LNCaP clone FGC (cell line): ENCODE measurements around the gene CGREF1.

ENCODE experiments used
- DNase-seq: peaks from one replicate; pipeline ENCODE4 v3.0.0-alpha.2; 2011; ENCODE audit warnings: low read depth
- H3K4me3 ChIP-seq: 2 replicates; pipeline ENCODE4 v1.5.1; 2011; ENCODE audit warnings: mild to moderate bottlenecking, low read depth, low read length, control low read depth
- TF ChIP-seq, protein P1 (sequence below): IDR thresholded peaks from 2 replicates; pipeline ENCODE4 v1.5.1; 2012; ENCODE audit warnings: mild to moderate bottlenecking; ENCODE audit not compliant: control insufficient read depth, insufficient read depth; ENCODE audit errors: extremely low read depth

CGREF1 gene

GRCh38 chr2:27109083-27109482 is 9.8 kb downstream of the CGREF1 start:
- TF ChIP-seq, protein P1, sequence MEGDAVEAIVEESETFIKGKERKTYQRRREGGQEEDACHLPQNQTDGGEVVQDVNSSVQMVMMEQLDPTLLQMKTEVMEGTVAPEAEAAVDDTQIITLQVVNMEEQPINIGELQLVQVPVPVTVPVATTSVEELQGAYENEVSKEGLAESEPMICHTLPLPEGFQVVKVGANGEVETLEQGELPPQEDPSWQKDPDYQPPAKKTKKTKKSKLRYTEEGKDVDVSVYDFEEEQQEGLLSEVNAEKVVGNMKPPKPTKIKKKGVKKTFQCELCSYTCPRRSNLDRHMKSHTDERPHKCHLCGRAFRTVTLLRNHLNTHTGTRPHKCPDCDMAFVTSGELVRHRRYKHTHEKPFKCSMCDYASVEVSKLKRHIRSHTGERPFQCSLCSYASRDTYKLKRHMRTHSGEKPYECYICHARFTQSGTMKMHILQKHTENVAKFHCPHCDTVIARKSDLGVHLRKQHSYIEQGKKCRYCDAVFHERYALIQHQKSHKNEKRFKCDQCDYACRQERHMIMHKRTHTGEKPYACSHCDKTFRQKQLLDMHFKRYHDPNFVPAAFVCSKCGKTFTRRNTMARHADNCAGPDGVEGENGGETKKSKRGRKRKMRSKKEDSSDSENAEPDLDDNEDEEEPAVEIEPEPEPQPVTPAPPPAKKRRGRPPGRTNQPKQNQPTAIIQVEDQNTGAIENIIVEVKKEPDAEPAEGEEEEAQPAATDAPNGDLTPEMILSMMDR, result no peak
- H3K4me3 ChIP-seq, result no peak overlapping the region
- no peak for DNase-seq

DNA sequence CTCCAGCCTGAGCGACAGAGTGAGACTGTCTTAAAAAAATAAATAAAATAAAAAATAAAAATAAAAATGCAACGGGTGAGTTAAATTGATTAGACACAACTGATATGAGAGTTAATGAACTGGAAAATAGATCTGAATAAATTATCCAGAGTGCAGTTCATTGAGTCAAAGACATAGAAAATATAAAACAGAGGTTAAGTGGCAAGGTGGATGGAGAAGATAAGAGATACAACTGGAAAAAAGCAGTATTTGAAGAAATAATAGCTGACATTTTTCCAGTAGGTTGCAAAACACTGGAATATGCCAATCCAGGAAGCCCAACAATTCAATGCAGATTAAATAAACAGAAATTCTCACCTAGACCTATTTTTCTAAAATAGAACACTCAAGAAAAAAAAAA is 10.7 kb downstream of the CGREF1 start:
- TF ChIP-seq, protein P1, result no peak

GRCh38 chr2:27105981-27106380 is 12.9 kb downstream of the CGREF1 start:
- TF ChIP-seq, protein P1, result no peak
- no peak overlapping the region for H3K4me3 ChIP-seq
- DNase-seq, result no peak

More for the DNA sequence above, 10.7 kb downstream of the CGREF1 start:
- H3K4me3 ChIP-seq, result no peak overlapping the region
- DNase-seq, result no peak

DNA sequence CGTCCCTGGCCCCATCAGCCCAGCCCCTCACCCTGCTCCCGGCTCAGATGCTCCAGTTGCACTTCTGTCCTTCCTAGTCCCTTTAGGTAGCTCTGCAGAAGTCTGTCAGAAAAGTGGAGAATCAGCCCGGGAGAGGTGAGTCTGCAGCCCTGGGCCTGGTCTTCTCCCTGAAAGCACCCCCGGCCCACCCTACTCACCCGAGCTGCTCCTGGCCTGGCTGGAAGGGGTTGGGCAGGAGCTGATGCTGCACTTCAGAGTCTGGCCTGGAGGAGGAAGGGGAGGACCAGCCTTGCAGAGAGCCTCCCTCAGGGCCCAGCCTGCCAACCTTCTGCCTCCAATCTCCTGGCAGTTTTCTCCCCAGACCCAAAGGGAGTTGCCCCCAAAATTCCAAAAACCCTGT is 16.6 kb downstream of the CGREF1 start:
- no peak overlapping the region for H3K4me3 ChIP-seq
- TF ChIP-seq, protein P1, result no peak
- DNase-seq, result no peak

- TF ChIP-seq, protein P1, result no peak
- no peak for DNase-seq
- no peak overlapping the region for H3K4me3 ChIP-seq
These were observed 18.9 kb downstream of the CGREF1 start for GRCh38 chr2:27100036-27100435.

DNA sequence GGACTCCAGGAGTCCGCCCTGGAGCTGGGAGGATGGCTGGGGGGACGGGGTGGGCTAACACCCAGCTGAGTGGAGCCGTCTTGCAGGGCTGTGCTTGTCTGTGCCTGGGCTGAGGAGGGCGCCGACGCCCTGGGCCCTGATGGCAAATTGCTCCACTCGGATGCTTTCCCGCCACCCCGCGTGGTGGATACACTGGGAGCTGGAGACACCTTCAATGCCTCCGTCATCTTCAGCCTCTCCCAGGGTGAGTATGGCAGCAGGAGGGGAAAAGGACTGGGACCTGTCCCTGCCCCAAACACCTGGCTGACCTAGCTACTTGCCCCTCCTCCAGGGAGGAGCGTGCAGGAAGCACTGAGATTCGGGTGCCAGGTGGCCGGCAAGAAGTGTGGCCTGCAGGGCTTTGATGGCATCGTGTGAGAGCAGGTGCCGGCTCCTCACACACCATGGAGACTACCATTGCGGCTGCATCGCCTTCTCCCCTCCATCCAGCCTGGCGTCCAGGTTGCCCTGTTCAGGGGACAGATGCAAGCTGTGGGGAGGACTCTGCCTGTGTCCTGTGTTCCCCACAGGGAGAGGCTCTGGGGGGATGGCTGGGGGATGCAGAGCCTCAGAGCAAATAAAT is 19.5 kb downstream of the CGREF1 start:
- TF ChIP-seq, protein P1, result no peak
- H3K4me3 ChIP-seq, result no peak overlapping the region
- DNase-seq, result no peak

DNA sequence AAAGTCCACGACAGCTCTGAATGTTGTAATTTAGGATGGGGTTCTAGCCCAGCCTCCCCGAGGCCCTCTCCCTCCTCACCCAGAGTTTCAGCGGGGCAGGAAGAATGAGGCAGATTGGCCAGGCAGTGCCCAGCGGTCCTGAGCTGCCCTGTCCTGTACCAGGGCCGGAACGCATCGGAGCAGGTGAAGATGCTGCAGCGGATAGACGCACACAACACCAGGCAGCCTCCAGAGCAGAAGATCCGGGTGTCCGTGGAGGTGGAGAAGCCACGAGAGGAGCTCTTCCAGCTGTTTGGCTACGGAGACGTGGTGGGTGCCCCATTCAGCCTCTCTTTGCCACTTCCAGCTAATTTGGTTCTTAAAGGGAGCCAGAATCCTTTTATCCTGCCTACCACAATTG is 21.6 kb downstream of the CGREF1 start:
- TF ChIP-seq, protein P1, result no peak
- no peak overlapping the region for H3K4me3 ChIP-seq
- DNase-seq, result no peak
